ENCODE results near the gene SCAMP4.

- TF ChIP-seq CTCF (IDR thresholded peaks at IDR 0.05) (no peak), EP300 (IDR thresholded peaks at IDR 0.05) (no peak), POLR2AphosphoS5 (IDR thresholded peaks at IDR 0.05) (no peak)
Measured at GRCh38 chr19:1923319-1923718, 18.1 kb downstream of the SCAMP4 start.

Measured in esophagus muscularis mucosa (tissue), 4 donors.